K562 (cell line): ENCODE results near the gene MEIS1. TPM values are rescaled to one million over a fixed set of nuclear protein-coding genes. Genes with fewer than 3 reads are reported as not detected.
"Not testable (repeated sequence)": the region's sequence is repeated elsewhere in the genome, so short reads cannot be mapped to it uniquely, and the experiment has no call there.

ENCODE experiments used
- ATAC-seq: fragments of 200-7000 bp; cut with Tn5 transposase; 3 replicates; pipeline ENCODE4 v1.9.1; 2020; ENCODE audit warnings: moderate library complexity
- BruUV-seq: library from RNA; stranded (reverse); fragments of 400-500 nt; replicated peaks from 2 replicates; lab custom pipeline; 2021; lab: Mats Ljungman, UMichigan
- CTCF ChIA-PET: fragments of 300-600 bp; formaldehyde crosslinking; extraction: SDS; loops from one replicate; lab custom pipeline; 2021; ENCODE audit warnings: low intra/inter-chr PET ratio; lab: Yijun Ruan, JAX
- POLR2A ChIA-PET: fragments of 300-600, 350-650 bp; sonication (Branson Sonifier 250); formaldehyde crosslinking; extraction: SDS; loops from one replicate; lab custom pipeline; 2021; ENCODE audit warnings: antibody characterized with exemption, inconsistent platforms; lab: Yijun Ruan, JAX
- DNase-seq, 4 experiments: peaks; one replicate each; pipeline versions ENCODE4 v3.0.0 to v3.0.0-alpha.2; 2011 to 2018; ENCODE audit warnings: low spot score in 3 of 4, mixed read lengths in 3 of 4; ENCODE audit errors: extremely low read depth in 1 of 4
- FAIRE-seq: peaks from 2 replicates; lab custom pipeline; 2011; peaks lifted over from hg19 to GRCh38; lab: Jason Lieb, UNC
- H2AFZ ChIP-seq: 2 replicates; pipeline ENCODE4 v1.6.0; 2011; ENCODE audit warnings: low read depth, low read length, control low read depth, inconsistent platforms
- H3K27ac ChIP-seq: fragments of 200-600 bp; 3 replicates; pipeline ENCODE4 v1.8.0; 2011; ENCODE audit warnings: low read depth, mild to moderate bottlenecking, control low read depth, inconsistent platforms, low read length, moderate library complexity, mixed read lengths; ENCODE audit errors: extremely low read depth
- H3K27me3 ChIP-seq, 2 experiments: fragments of 300-600 bp in 1 of 2; 2 replicates in 1 of 2; 3 replicates in 1 of 2; pipeline versions ENCODE4 v1.6.0 to v1.8.0; 2011; ENCODE audit warnings: inconsistent platforms in 2 of 2, low read length in 2 of 2, mild to moderate bottlenecking in 1 of 2, mixed read lengths in 1 of 2, moderate library complexity in 1 of 2; ENCODE audit not compliant: control insufficient read depth in 2 of 2, insufficient read depth in 2 of 2
- H3K36me3 ChIP-seq: fragments of 300-600 bp; 3 replicates; pipeline ENCODE4 v1.8.0; 2011; ENCODE audit warnings: mild to moderate bottlenecking, low read length, inconsistent platforms; ENCODE audit not compliant: control insufficient read depth, insufficient read depth
- H3K4me1 ChIP-seq, 2 experiments: fragments of 200-600 bp in 1 of 2; replicated peaks in 1 of 2; 2 replicates in 1 of 2; 3 replicates in 1 of 2; pipeline versions ENCODE4 v1.5.1 to v1.8.0; 2011; ENCODE audit warnings: inconsistent platforms in 2 of 2, low read length in 2 of 2, mild to moderate bottlenecking in 1 of 2, mixed read lengths in 1 of 2, moderate library complexity in 1 of 2; ENCODE audit not compliant: control insufficient read depth in 2 of 2, insufficient read depth in 2 of 2
- H3K4me2 ChIP-seq: 2 replicates; pipeline ENCODE4 v1.6.1; 2011; ENCODE audit warnings: low read length, control low read depth, inconsistent platforms, mixed read lengths; ENCODE audit not compliant: insufficient read depth
- H3K4me3 ChIP-seq: fragments of 200-600 bp; sonication (generic), shearing (Covaris generic); 2 replicates; pipeline ENCODE4 v1.5.1; 2016; ENCODE audit warnings: control low read depth, inconsistent platforms
- H3K79me2 ChIP-seq: fragments of 200-600 bp; 3 replicates; pipeline ENCODE4 v1.8.0; 2011; ENCODE audit warnings: low read length, inconsistent platforms; ENCODE audit not compliant: control insufficient read depth, insufficient read depth
- H3K9ac ChIP-seq, 2 experiments: 2 replicates each; pipeline versions ENCODE4 v1.6.0 to v1.6.1; 2011; ENCODE audit warnings: low read depth in 2 of 2, low read length in 2 of 2, control low read depth in 1 of 2, inconsistent platforms in 1 of 2, mild to moderate bottlenecking in 1 of 2, mixed read lengths in 1 of 2; ENCODE audit not compliant: insufficient read depth in 1 of 2
- H3K9me1 ChIP-seq: one replicate; pipeline ENCODE4 v1.6.0; 2011; ENCODE audit warnings: inconsistent platforms, mild to moderate bottlenecking, low read length, moderate library complexity; ENCODE audit not compliant: control insufficient read depth, insufficient read depth
- H3K9me3 ChIP-seq: replicated peaks from 2 replicates; pipeline ENCODE4 v1.5.1; 2011; ENCODE audit warnings: low read depth, low read length, inconsistent platforms; ENCODE audit not compliant: control insufficient read depth, insufficient read depth
- H4K20me1 ChIP-seq: replicated peaks from 2 replicates; pipeline ENCODE4 v1.6.1; 2011; ENCODE audit warnings: low read length, inconsistent platforms, mixed read lengths; ENCODE audit not compliant: control insufficient read depth, insufficient read depth
- ATF1 ChIP-seq, 2 experiments: fragments of 450-650 bp in 1 of 2; IDR thresholded peaks; 2 replicates each; pipeline ENCODE4 v1.6.1; 2016; ENCODE audit warnings: missing compliant biosample characterization in 1 of 2, missing genetic modification characterization in 1 of 2
- CXXC5 ChIP-seq: fragments of 250-450 bp; sonication (Bioruptor Pico); IDR thresholded peaks from 2 replicates; pipeline ENCODE4 v1.8.0; 2022; ENCODE audit warnings: inconsistent platforms, mild to moderate bottlenecking, moderate library complexity
- FOXA3 ChIP-seq, 2 experiments: fragments of 450-650 bp in 1 of 2; sonication (generic) in 1 of 2; formaldehyde crosslinking; IDR thresholded peaks in 1 of 2; conservative IDR thresholded peaks in 1 of 2; 2 replicates each; pipeline versions ENCODE4 v1.4.0 to v1.8.0; 2020 to 2022; ENCODE audit warnings: mild to moderate bottlenecking in 2 of 2, missing genetic modification reagents in 1 of 2
- FOXK2 ChIP-seq, 2 experiments: fragments of 450-650 bp; IDR thresholded peaks in 1 of 2; conservative IDR thresholded peaks in 1 of 2; 2 replicates each; pipeline ENCODE4 v1.6.1; 2016; ENCODE audit warnings: low read depth in 2 of 2, mild to moderate bottlenecking in 1 of 2
- L3MBTL2 ChIP-seq: fragments of 450-650 bp; IDR thresholded peaks from 2 replicates; pipeline ENCODE4 v1.6.1; 2016; ENCODE audit warnings: mild to moderate bottlenecking, moderate library complexity
- MGA ChIP-seq: fragments of 450-650 bp; IDR thresholded peaks from 2 replicates; pipeline ENCODE4 v1.6.1; 2016; ENCODE audit warnings: mild to moderate bottlenecking, moderate library complexity
- SMAD4 ChIP-seq: fragments of 250-450 bp; sonication (Bioruptor Pico); conservative IDR thresholded peaks from 2 replicates; pipeline ENCODE4 v1.8.0; 2021; ENCODE audit warnings: inconsistent platforms, mild to moderate bottlenecking, moderate library complexity
- ZBTB17 ChIP-seq: fragments of 450-650 bp; formaldehyde crosslinking; IDR thresholded peaks from 2 replicates; pipeline ENCODE4 v1.4.0; 2020; ENCODE audit warnings: mild to moderate bottlenecking
- ZEB2 ChIP-seq: fragments of 450-650 bp; IDR thresholded peaks from 2 replicates; pipeline ENCODE4 v1.6.1; 2016
- WGBS: fragments of 100-300 bp; shearing (Covaris generic); methylation state at CpG from one replicate; pipeline ENCODE4 v1.1.6; 2016; ENCODE audit warnings: low coverage, mixed read lengths; ENCODE audit not compliant: insufficient coverage; ENCODE audit errors: missing lambda C conversion rate; 5-methylcytosine and 5-hydroxymethylcytosine counted together
- in situ Hi-C: fragments of 300-500 bp; cut with MboI; formaldehyde crosslinking; loops from 4 replicates; pipeline ENCODE4 v1.15.0; 2018; ENCODE audit warnings: inconsistent platforms, mixed read lengths
- intact Hi-C: fragments of 100-400 bp; cut with micrococcal nuclease; formaldehyde crosslinking; loops from 2 replicates; pipeline ENCODE4 v1.14.2; 2022
- polyA plus RNA-seq, 8 experiments: library from polyadenylated mRNA; depleted of rRNA in 4 of 8; stranded (reverse) in 5 of 8; unstranded in 3 of 8; fragments of >200 nt; fragmentation: Nextera tagmentation in 2 of 8; fragmentation: Illumina TruSeq in 1 of 8; extraction: Ambion mirVana in 2 of 8; extraction: Trizol in 1 of 8; gene quantifications; 2 replicates each; pipeline versions ENCODE4 v1.2.1 to v1.2.3, GENCODE V29; 2011 to 2014; ENCODE audit warnings: inconsistent platforms in 1 of 8, missing spikeins in 1 of 8
- total RNA-seq, 7 experiments: library from RNA; depleted of rRNA in 6 of 7; stranded (reverse); fragments of >200 nt in 6 of 7; fragmentation: Illumina TruSeq in 2 of 7; extraction: Trizol in 2 of 7; gene quantifications; 2 replicates each; pipeline versions ENCODE4 v1.2.1 to v1.2.3, GENCODE V29; 2011 to 2021; ENCODE audit warnings: low replicate concordance in 1 of 7

The MEIS1 gene
- total and polyA plus RNA-seq, 9 of the 15 experiments (the other 6 are each of a cell fraction or from before 2014, with no cell fraction given): 2.3 to 9.0 (median 5.9) TPM

GRCh38 chr2:66391240-66391639 lies 43.7 kb upstream of the MEIS1 start:
- H3K9ac ChIP-seq: peak overlapping the region in 1 of 2 experiments; percentile 17; a peak in 1 of 4 replicates
- H3K9me1 ChIP-seq; H4K20me1 ChIP-seq; intact Hi-C loops; DNase-seq; H3K27me3 ChIP-seq; H3K79me2 ChIP-seq; H3K27ac ChIP-seq; FAIRE-seq; in situ Hi-C loops; H3K9me3 ChIP-seq; H3K36me3 ChIP-seq; H3K4me1 ChIP-seq; CTCF ChIA-PET; ATAC-seq; TF ChIP-seq ATF1 (CRISPR knock-in tag; IDR thresholded peaks at IDR 0.05): not testable (repeated sequence)
- peak overlapping the region; percentile 66 for H3K4me2 ChIP-seq
- TSS peak; percentile 55 for BruUV-seq
- H3K4me3 ChIP-seq: peak overlapping the region; percentile 21
- 0% methylated on average over 10 of the region's 22 CpGs for WGBS
- peak overlapping the region; percentile 94 for H2AFZ ChIP-seq
- POLR2A ChIA-PET: interaction anchor here (0.9 kb wide), 1 partner anchor 130 kb away, joined by 3 read pairs; no protein-coding TSS in a partner anchor
- TF ChIP-seq MGA (0 out of 2 replicates have a peak, but pooled peaks have one; percentile 13), ZBTB17 (CRISPR knock-in tag) (0 out of 2 replicates have a peak, but pooled peaks have one; percentile 24), CXXC5 (CRISPR knock-in tag) (0 out of 2 replicates have a peak, but pooled peaks have one; percentile 11), L3MBTL2 (0 out of 2 replicates have a peak, but pooled peaks have one; percentile 28), FOXK2 (conservative IDR thresholded peaks at IDR 0.05 in 1 of 2, IDR thresholded peaks at IDR 0.05 in 1 of 2; ENCODE audit: low read depth in 2 of 2) (peak in 1 of 2 experiments; percentile 69; a peak in 2 of 4 replicates), SMAD4 (peak; percentile 64), FOXA3 (CRISPR knock-in tag; conservative IDR thresholded peaks at IDR 0.05 in 1 of 2, IDR thresholded peaks at IDR 0.05 in 1 of 2) (peak in 1 of 2 experiments; percentile 93; a peak in 2 of 4 replicates), ZEB2 (0 out of 2 replicates have a peak, but pooled peaks have one; percentile 16), ATF1 (tag; IDR thresholded peaks at IDR 0.05) (0 out of 2 replicates have a peak, but pooled peaks have one; percentile 11)
